Spinal cord (tissue), 10 donors: ENCODE data around the gene TOGARAM1. TPM values are rescaled to one million over a fixed set of nuclear protein-coding genes. Genes with fewer than 3 reads are reported as not detected.

Experiments used
- DNase-seq, 6 donors: peaks; one replicate each; pipeline versions ENCODE4 v3.0.0 to v3.0.0-alpha.2; 2013 to 2015; ENCODE audit warnings: low spot score in 6 of 6, low read depth in 4 of 6
- H3K27ac ChIP-seq: one replicate; pipeline ENCODE4 v1.5.1; 2013; ENCODE audit warnings: low read depth, low read length, control low read depth
- H3K27me3 ChIP-seq: one replicate; pipeline ENCODE4 v1.6.1; 2013; ENCODE audit warnings: low read length; ENCODE audit not compliant: control insufficient read depth, insufficient read depth
- H3K36me3 ChIP-seq: one replicate; pipeline ENCODE4 v1.6.1; 2013; ENCODE audit warnings: low read length; ENCODE audit not compliant: control insufficient read depth, insufficient read depth
- H3K4me1 ChIP-seq: one replicate; pipeline ENCODE4 v1.6.1; 2013; ENCODE audit warnings: low read length; ENCODE audit not compliant: control insufficient read depth, insufficient read depth
- H3K4me3 ChIP-seq: one replicate; pipeline ENCODE4 v1.5.1; 2013; ENCODE audit warnings: low read depth, low read length, control low read depth
- H3K9me3 ChIP-seq: one replicate; pipeline ENCODE4 v1.6.1; 2013; ENCODE audit warnings: low read length; ENCODE audit not compliant: control insufficient read depth, insufficient read depth
- WGBS: methylation state at CpG from one replicate; pipeline ENCODE4 v1.1.5; 2013; ENCODE audit warnings: missing lambda C conversion rate; ENCODE audit not compliant: insufficient coverage; 5-methylcytosine and 5-hydroxymethylcytosine counted together
- polyA plus RNA-seq, 2 donors: library from polyadenylated mRNA; unstranded; fragments of 120-200 nt; gene quantifications; one replicate each; pipeline ENCODE4 v1.2.1, GENCODE V29; 2013; ENCODE audit not compliant: insufficient read length in 2 of 2
- total RNA-seq, 2 donors: library from RNA; depleted of rRNA in 1 of 2; stranded (reverse); fragments of 120-200 nt in 1 of 2; fragments of >200 nt in 1 of 2; gene quantifications; one replicate each; pipeline versions ENCODE4 v1.2.3 to v1.2.4, GENCODE V29; 2013 to 2014
- donor health status: healthy.

The TOGARAM1 gene
- total and polyA plus RNA-seq, 4 donors, result 24.8 to 59.2 (median 31.6) TPM

DNA sequence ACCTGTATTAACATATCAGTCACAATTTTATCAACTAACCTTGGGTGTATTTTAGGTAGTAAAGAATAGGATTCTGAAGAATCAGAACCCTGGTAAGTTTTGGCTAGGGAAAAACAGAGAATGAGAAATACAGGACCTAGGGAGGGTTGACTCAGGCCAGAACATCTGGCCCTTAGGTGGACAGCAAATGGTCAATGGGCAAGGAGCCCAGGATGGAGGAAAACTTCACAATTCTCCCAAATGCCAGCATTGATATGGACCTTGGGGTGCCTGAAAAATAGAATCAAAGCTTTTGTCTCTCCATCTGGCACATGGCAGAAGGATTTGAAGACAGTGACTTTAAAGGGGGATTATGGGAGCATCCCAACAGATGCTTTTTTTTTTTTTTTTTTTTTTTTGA lies 89.2 kb downstream of the TOGARAM1 start:
- Histone ChIP-seq H3K9me3 (no peaks in the 10 kb centered on the region), H3K27me3 (no peaks in the 10 kb centered on the region)

DNA sequence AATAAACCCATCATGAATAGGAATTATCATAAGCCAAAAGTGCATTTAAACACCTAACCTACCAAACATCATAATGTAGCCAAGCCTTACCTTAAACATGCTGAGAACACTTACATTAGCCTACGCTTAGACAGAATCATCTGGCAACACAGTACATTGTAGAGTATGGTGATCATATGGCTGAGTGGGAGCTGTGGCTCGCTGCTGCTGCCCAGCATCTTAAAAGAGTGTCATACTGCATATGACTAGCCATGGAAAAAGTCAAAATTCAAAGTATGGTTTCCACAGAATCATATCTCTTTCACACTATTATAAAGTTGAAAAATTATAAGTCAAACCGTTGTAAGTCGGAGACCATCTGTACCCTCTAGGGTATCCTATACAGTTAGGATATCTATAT lies 89.9 kb downstream of the TOGARAM1 start:
- no peak for DNase-seq
- WGBS, result no CpG with 5 or more reads among the region's 4 CpGs
- H3K9me3 ChIP-seq, result peaks cover 2% of the 10 kb centered on the region
- H3K36me3 ChIP-seq, result peaks cover 37% of the 10 kb centered on the region
- H3K27ac ChIP-seq, result no peak overlapping the region
- no peaks in the 10 kb centered on the region for H3K27me3 ChIP-seq
- H3K4me3 ChIP-seq, result no peak overlapping the region
- H3K4me1 ChIP-seq, result no peaks in the 10 kb centered on the region

More for the DNA sequence above, 89.2 kb downstream of the TOGARAM1 start:
- DNase-seq, result no peak
- Histone ChIP-seq H3K27ac (no peak overlapping the region), H3K36me3 (peaks cover 42% of the 10 kb centered on the region), H3K4me3 (no peak overlapping the region), H3K4me1 (no peaks in the 10 kb centered on the region)

GRCh38 chr14:45057349-45057748 lies 95.4 kb downstream of the TOGARAM1 start:
- Histone ChIP-seq H3K4me3 (no peak overlapping the region), H3K27ac (no peak overlapping the region), H3K4me1 (no peaks in the 10 kb centered on the region), H3K27me3 (no peaks in the 10 kb centered on the region), H3K36me3 (peaks cover 17% of the 10 kb centered on the region), H3K9me3 (peaks cover 7% of the 10 kb centered on the region)
- no peak for DNase-seq
- WGBS, result no CpG with 5 or more reads among the region's 2 CpGs

- Histone ChIP-seq H3K36me3 (peaks cover 16% of the 10 kb centered on the region), H3K27ac (no peak overlapping the region), H3K4me1 (no peaks in the 10 kb centered on the region), H3K4me3 (no peak overlapping the region), H3K9me3 (peaks cover 7% of the 10 kb centered on the region), H3K27me3 (no peaks in the 10 kb centered on the region)
- no peak for DNase-seq
These were observed 95.9 kb downstream of the TOGARAM1 start for GRCh38 chr14:45057881-45058364.

DNA sequence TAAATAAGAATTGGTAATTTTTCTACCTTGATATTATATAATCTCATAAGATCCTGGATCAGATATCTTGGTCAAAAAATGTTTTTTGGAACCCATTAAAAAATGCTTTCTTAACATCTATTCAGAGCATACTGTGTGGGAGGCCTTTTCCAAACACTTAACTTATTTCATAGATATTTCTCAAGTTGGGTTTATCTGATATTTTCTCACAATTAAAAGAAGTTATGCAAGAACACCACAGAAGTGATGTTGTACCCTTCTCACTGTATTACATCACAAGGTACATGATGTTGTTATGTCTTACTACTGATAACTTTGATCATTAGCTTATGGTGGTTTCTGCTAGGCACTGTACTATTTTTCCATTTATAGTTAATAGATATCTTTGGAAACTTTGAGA lies 98.6 kb downstream of the TOGARAM1 start:
- no peak for DNase-seq
- Histone ChIP-seq H3K36me3 (peaks cover 5% of the 10 kb centered on the region), H3K4me3 (no peak overlapping the region), H3K27ac (no peak overlapping the region), H3K9me3 (peaks cover 7% of the 10 kb centered on the region), H3K4me1 (no peaks in the 10 kb centered on the region), H3K27me3 (no peaks in the 10 kb centered on the region)

- peaks cover 6% of the 10 kb centered on the region for H3K36me3 ChIP-seq
- no peaks in the 10 kb centered on the region for H3K4me1 ChIP-seq
- H3K9me3 ChIP-seq, result no peaks in the 10 kb centered on the region
- H3K27ac ChIP-seq, result no peak overlapping the region
- WGBS, result 89% methylated on average over 3 of the region's 3 CpGs
- DNase-seq, result no peak
- H3K27me3 ChIP-seq, result no peaks in the 10 kb centered on the region
- H3K4me3 ChIP-seq, result no peak overlapping the region
These were observed 103.5 kb downstream of the TOGARAM1 start for GRCh38 chr14:45065540-45065939.

DNA sequence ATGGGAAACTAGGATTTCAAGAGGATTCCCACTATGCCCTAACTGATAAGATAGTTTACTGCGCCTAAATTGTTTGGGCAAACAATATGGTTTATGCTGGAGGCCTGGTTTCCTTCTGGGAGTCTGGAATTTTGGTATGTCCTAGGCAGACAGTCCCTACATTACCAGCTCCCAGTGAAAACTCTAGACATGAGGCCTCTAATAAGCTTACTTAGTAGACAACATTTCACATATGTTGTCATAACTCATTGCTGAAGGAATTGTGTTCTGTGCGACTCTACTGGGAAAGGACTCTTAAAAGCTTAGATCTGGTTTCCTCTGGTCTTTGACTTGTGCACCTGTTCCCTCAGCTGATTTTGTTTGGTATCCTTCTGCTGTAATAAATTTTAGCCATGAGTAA lies 104.0 kb downstream of the TOGARAM1 start:
- no peak for DNase-seq
- H3K27ac ChIP-seq, result no peak overlapping the region
- H3K4me3 ChIP-seq, result no peak overlapping the region

GRCh38 chr14:45066667-45067066 lies 104.7 kb downstream of the TOGARAM1 start:
- Histone ChIP-seq H3K4me1 (no peaks in the 10 kb centered on the region), H3K27ac (no peak overlapping the region), H3K9me3 (no peaks in the 10 kb centered on the region), H3K4me3 (no peak overlapping the region), H3K36me3 (peaks cover 6% of the 10 kb centered on the region), H3K27me3 (no peaks in the 10 kb centered on the region)
- DNase-seq, result no peak
- 100% methylated on average over 1 of the region's 3 CpGs for WGBS

More for the DNA sequence above, 104.0 kb downstream of the TOGARAM1 start:
- Histone ChIP-seq H3K36me3 (peaks cover 6% of the 10 kb centered on the region), H3K4me1 (no peaks in the 10 kb centered on the region), H3K9me3 (no peaks in the 10 kb centered on the region), H3K27me3 (no peaks in the 10 kb centered on the region)
- no CpG with 5 or more reads among the region's 2 CpGs for WGBS

DNA sequence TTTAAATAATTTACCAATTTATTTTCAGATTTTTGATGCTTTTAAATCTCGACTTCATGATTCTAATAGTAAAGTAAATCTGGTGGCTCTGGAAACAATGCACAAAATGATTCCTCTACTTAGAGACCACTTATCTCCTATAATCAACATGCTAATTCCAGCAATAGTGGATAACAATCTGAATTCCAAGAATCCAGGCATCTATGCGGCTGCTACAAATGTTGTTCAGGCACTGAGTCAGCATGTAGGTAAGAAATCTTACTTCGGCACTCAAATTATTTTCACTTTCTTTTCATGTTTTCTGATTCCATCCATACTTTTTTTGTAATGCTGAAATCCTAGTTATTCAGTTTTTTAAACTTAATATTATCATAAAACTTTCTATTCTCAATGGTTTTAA lies 106.4 kb downstream of the TOGARAM1 start:
- WGBS, result 100% methylated on average over 1 of the region's 3 CpGs
- peaks cover 8% of the 10 kb centered on the region for H3K36me3 ChIP-seq
- no peak overlapping the region for H3K27ac ChIP-seq
- H3K9me3 ChIP-seq, result no peaks in the 10 kb centered on the region
- H3K4me1 ChIP-seq, result no peaks in the 10 kb centered on the region
- no peak overlapping the region for H3K4me3 ChIP-seq
- DNase-seq, result no peak
- H3K27me3 ChIP-seq, result no peaks in the 10 kb centered on the region

GRCh38 chr14:45070215-45070614 lies 108.2 kb downstream of the TOGARAM1 start:
- H3K27ac ChIP-seq, result no peak overlapping the region
- H3K27me3 ChIP-seq, result no peaks in the 10 kb centered on the region
- peaks cover 8% of the 10 kb centered on the region for H3K36me3 ChIP-seq
- no peak overlapping the region for H3K4me3 ChIP-seq
- no CpG with 5 or more reads among the region's 1 CpG for WGBS
- H3K4me1 ChIP-seq, result no peaks in the 10 kb centered on the region
- no peak for DNase-seq
- no peaks in the 10 kb centered on the region for H3K9me3 ChIP-seq
